ENCODE data around the gene FLACC1. TPM values are rescaled to one million over a fixed set of nuclear protein-coding genes. Genes with fewer than 3 reads are reported as not detected.

The FLACC1 gene
- polyA plus RNA-seq, 3 donors, result 0.16 to 0.91 TPM; not detected in 1

GRCh38 chr2:201347138-201347537 lies 10.0 kb downstream of the FLACC1 start:
- H3K79me2 ChIP-seq (ENCODE audit: insufficient read depth, low read length), result no peaks in the 10 kb centered on the region
- no peaks in the 10 kb centered on the region for H3K4me1 ChIP-seq (ENCODE audit: control insufficient read depth in 1 of 2, insufficient read depth in 2 of 2, low read length in 2 of 2)
- intact Hi-C loops (cut with micrococcal nuclease), result no loop called here
- Mint-ChIP-seq H3K4me3 (no peak overlapping the region), H3K4me1 (peaks cover 4% of the 10 kb centered on the region), H3K27ac (no peak overlapping the region), H3K27me3 (ENCODE audit: low read depth in 3 of 3) (peaks cover 0 to 2% (median 0%) of the 10 kb centered on the region in 3 donors), H3K36me3 (peaks cover 5 to 19% of the 10 kb centered on the region in 2 donors), H3K9me3 (peaks cover 0 to 2% (median 0%) of the 10 kb centered on the region in 7 donors)
- H3K27me3 ChIP-seq (ENCODE audit: control insufficient read depth in 2 of 2, insufficient read depth in 2 of 2, low read length in 2 of 2), result no peaks in the 10 kb centered on the region
- TF ChIP-seq CTCF (IDR thresholded peaks at IDR 0.05), result no peak
- WGBS (ENCODE audit: insufficient coverage), result 86% methylated on average over 3 of the region's 4 CpGs
- no peaks in the 10 kb centered on the region for H4K20me1 ChIP-seq (ENCODE audit: insufficient read depth, low read length)
- H2AFZ ChIP-seq (ENCODE audit: insufficient read depth, low read depth, low read length, poor library complexity, severe bottlenecking), result no peak overlapping the region
- DNase-seq, result no peak
- H3K9ac ChIP-seq (ENCODE audit: insufficient read depth, low read length, poor library complexity, severe bottlenecking), result no peak overlapping the region
- no peaks in the 10 kb centered on the region for H3K9me3 ChIP-seq (replicated peaks in 1 of 2; ENCODE audit: control insufficient read depth in 1 of 2, insufficient read depth in 1 of 2, low read length in 2 of 2)
- H3K4me2 ChIP-seq (replicated peaks; ENCODE audit: extremely low read depth, low read length, poor library complexity, severe bottlenecking), result no peak overlapping the region
- H3K36me3 ChIP-seq (replicated peaks in 1 of 2; ENCODE audit: control insufficient read depth in 1 of 2, insufficient read depth in 2 of 2, low read length in 2 of 2), result peaks cover 0 to 8% of the 10 kb centered on the region in 2 donors
- H3K4me3 ChIP-seq (replicated peaks in 1 of 3; ENCODE audit: low read depth in 2 of 3, low read length in 3 of 3), result no peak overlapping the region
- no peak overlapping the region for H3K27ac ChIP-seq (ENCODE audit: low read depth in 1 of 2, low read length in 2 of 2)

GRCh38 chr2:201345625-201346213 lies 11.4 kb downstream of the FLACC1 start:
- WGBS (ENCODE audit: insufficient coverage), result no CpG with 5 or more reads among the region's 7 CpGs
- no peak overlapping the region for H3K4me3 Mint-ChIP-seq
- H3K27ac ChIP-seq (ENCODE audit: low read depth in 1 of 2, low read length in 2 of 2), result no peak overlapping the region
- no peaks in the 10 kb centered on the region for H3K4me1 ChIP-seq (ENCODE audit: control insufficient read depth in 1 of 2, insufficient read depth in 2 of 2, low read length in 2 of 2)
- peaks cover 7 to 17% of the 10 kb centered on the region in 2 donors for H3K36me3 Mint-ChIP-seq
- no peaks in the 10 kb centered on the region for H3K79me2 ChIP-seq (ENCODE audit: insufficient read depth, low read length)
- no peak overlapping the region for H3K27ac Mint-ChIP-seq
- H3K9ac ChIP-seq (ENCODE audit: insufficient read depth, low read length, poor library complexity, severe bottlenecking), result no peak overlapping the region
- H3K27me3 Mint-ChIP-seq (ENCODE audit: low read depth in 3 of 3), result peaks cover 0 to 2% (median 0%) of the 10 kb centered on the region in 3 donors
- no peak for TF ChIP-seq CTCF (IDR thresholded peaks at IDR 0.05)
- H3K36me3 ChIP-seq (replicated peaks in 1 of 2; ENCODE audit: control insufficient read depth in 1 of 2, insufficient read depth in 2 of 2, low read length in 2 of 2), result peaks cover 0 to 8% of the 10 kb centered on the region in 2 donors
- H2AFZ ChIP-seq (ENCODE audit: insufficient read depth, low read depth, low read length, poor library complexity, severe bottlenecking), result no peak overlapping the region
- peaks cover 2% of the 10 kb centered on the region for H3K4me1 Mint-ChIP-seq
- H3K27me3 ChIP-seq (ENCODE audit: control insufficient read depth in 2 of 2, insufficient read depth in 2 of 2, low read length in 2 of 2), result no peaks in the 10 kb centered on the region
- no peak for DNase-seq
- no peaks in the 10 kb centered on the region for H4K20me1 ChIP-seq (ENCODE audit: insufficient read depth, low read length)
- no peaks in the 10 kb centered on the region for H3K9me3 ChIP-seq (replicated peaks in 1 of 2; ENCODE audit: control insufficient read depth in 1 of 2, insufficient read depth in 1 of 2, low read length in 2 of 2)
- intact Hi-C loops (cut with micrococcal nuclease), result no loop called here
- no peak overlapping the region for H3K4me2 ChIP-seq (replicated peaks; ENCODE audit: extremely low read depth, low read length, poor library complexity, severe bottlenecking)
- no peak overlapping the region for H3K4me3 ChIP-seq (replicated peaks in 1 of 3; ENCODE audit: low read depth in 2 of 3, low read length in 3 of 3)
- peaks cover 0 to 2% (median 0%) of the 10 kb centered on the region in 7 donors for H3K9me3 Mint-ChIP-seq
